OCI-LY3 (cell line): Measurements from ENCODE around the gene TAF11L10.
"Not testable (repeated sequence)": the region's sequence is repeated elsewhere in the genome, so short reads cannot be mapped to it uniquely, and the experiment has no call there.

Experiments
- EZH2phosphoT487 ChIP-seq: fragments of 200-600 bp; shearing (Covaris generic); IDR thresholded peaks from 2 replicates; pipeline ENCODE4 v1.6.1; 2018; ENCODE audit warnings: antibody characterized with exemption, mixed run types, low read depth
- TF ChIP-seq, protein P1 (sequence below): fragments of 200-600, 300-600 bp; sonication (generic); IDR thresholded peaks from 2 replicates; pipeline ENCODE4 v1.5.1; 2014; ENCODE audit warnings: antibody characterized with exemption, low read length, low read depth

DNA sequence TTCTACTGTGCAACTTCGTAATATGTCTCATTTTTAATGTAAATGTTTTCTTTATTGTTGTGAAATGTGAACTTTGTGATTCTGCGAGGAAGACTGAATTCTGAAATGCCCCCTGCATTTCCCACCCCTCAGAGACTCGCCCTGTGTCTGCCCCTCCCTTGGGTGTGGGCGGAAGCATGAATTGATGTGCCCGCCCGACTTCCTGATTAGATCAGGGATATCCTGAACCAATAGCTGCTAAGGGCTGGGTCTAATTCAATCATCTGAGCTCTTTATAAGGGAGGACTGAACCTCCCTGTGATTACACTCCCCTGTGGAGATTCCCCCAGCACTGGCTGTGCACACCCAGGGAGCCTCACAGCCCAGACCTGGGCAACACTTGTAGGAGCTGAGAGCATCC, 6.3 kb upstream of the TAF11L10 start, which contains the start of gene TAF11L11:
- TF ChIP-seq EZH2phosphoT487 = not testable (repeated sequence)
- TF ChIP-seq, protein P1, sequence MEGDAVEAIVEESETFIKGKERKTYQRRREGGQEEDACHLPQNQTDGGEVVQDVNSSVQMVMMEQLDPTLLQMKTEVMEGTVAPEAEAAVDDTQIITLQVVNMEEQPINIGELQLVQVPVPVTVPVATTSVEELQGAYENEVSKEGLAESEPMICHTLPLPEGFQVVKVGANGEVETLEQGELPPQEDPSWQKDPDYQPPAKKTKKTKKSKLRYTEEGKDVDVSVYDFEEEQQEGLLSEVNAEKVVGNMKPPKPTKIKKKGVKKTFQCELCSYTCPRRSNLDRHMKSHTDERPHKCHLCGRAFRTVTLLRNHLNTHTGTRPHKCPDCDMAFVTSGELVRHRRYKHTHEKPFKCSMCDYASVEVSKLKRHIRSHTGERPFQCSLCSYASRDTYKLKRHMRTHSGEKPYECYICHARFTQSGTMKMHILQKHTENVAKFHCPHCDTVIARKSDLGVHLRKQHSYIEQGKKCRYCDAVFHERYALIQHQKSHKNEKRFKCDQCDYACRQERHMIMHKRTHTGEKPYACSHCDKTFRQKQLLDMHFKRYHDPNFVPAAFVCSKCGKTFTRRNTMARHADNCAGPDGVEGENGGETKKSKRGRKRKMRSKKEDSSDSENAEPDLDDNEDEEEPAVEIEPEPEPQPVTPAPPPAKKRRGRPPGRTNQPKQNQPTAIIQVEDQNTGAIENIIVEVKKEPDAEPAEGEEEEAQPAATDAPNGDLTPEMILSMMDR = not testable (repeated sequence)
